Renal cortical epithelial cell (primary cell): Measurements from ENCODE around the gene ATXN7. TPM values are rescaled to one million over a fixed set of nuclear protein-coding genes. Genes with fewer than 3 reads are reported as not detected.

Experiments used
- DNase-seq: peaks from one replicate; pipeline ENCODE4 v3.0.0-alpha.2; 2011; ENCODE audit warnings: low read depth
- total RNA-seq: library from RNA; depleted of rRNA; stranded (reverse); fragments of >200 nt; gene quantifications from 2 replicates; pipeline ENCODE4 v1.2.3, GENCODE V29; 2014

Gene ATXN7
- total RNA-seq, 1 donor from 2014 or later, result 14.5 TPM

- DNase-seq, result no peak
Observed at GRCh38 chr3:63905731-63906620, 42.3 kb downstream of the ATXN7 start.

GRCh38 chr3:63908081-63908736 lies 44.5 kb downstream of the ATXN7 start:
- DNase-seq, result peak; percentile 33

- DNase-seq, result no peak
Observed at GRCh38 chr3:63908776-63909175, 45.1 kb downstream of the ATXN7 start.

- no peak for DNase-seq
Observed at GRCh38 chr3:63909431-63909830, 45.8 kb downstream of the ATXN7 start.

- DNase-seq, result no peak
Observed at GRCh38 chr3:63910001-63910400, 46.3 kb downstream of the ATXN7 start.

- no peak for DNase-seq
Observed at GRCh38 chr3:63910891-63911290, 47.2 kb downstream of the ATXN7 start.

- DNase-seq, result no peak
Observed at GRCh38 chr3:63911509-63911872, 47.8 kb downstream of the ATXN7 start.

- DNase-seq, result peak; percentile 73
Observed at GRCh38 chr3:63911873-63912767, 48.5 kb downstream of the ATXN7 start, which contains the start of gene SCAANT1. TSS of gene SCAANT1 (minus strand) at chr3:63912383.

GRCh38 chr3:63912768-63913588 lies 49.3 kb downstream of the ATXN7 start:
- peak; percentile 34 for DNase-seq

- DNase-seq, result peak; percentile 58
Observed at GRCh38 chr3:63914312-63914711, 50.6 kb downstream of the ATXN7 start.

- peak; percentile 78 for DNase-seq
Observed at GRCh38 chr3:63918321-63918720, 54.7 kb downstream of the ATXN7 start.

- no peak for DNase-seq
Observed at GRCh38 chr3:63920001-63920400, 56.3 kb downstream of the ATXN7 start.

GRCh38 chr3:63921741-63922482 lies 58.2 kb downstream of the ATXN7 start:
- DNase-seq, result no peak

- no peak for DNase-seq
Observed at GRCh38 chr3:63922491-63923199, 59.0 kb downstream of the ATXN7 start.

- no peak for DNase-seq
Observed at GRCh38 chr3:63926309-63926708, 62.6 kb downstream of the ATXN7 start.

GRCh38 chr3:63927422-63928280 lies 64.0 kb downstream of the ATXN7 start:
- no peak for DNase-seq

- no peak for DNase-seq
Observed at GRCh38 chr3:63931290-63931689, 67.6 kb downstream of the ATXN7 start.

- DNase-seq, result no peak
Observed at GRCh38 chr3:63932509-63933212, 69.0 kb downstream of the ATXN7 start.
